ENCODE data around the gene ZNF319.
"Not testable (repeated sequence)": the region's sequence is repeated elsewhere in the genome, so short reads cannot be mapped to it uniquely, and the experiment has no call there.

Gene ZNF319

GRCh38 chr16:57996406-57997175 is 3.9 kb downstream of the ZNF319 start:
- DNase-seq = no peak

GRCh38 chr16:57995721-57996405 is 4.6 kb downstream of the ZNF319 start:
- DNase-seq = no peak

GRCh38 chr16:57994778-57995177 is 5.7 kb downstream of the ZNF319 start:
- DNase-seq = no peak

GRCh38 chr16:57994361-57994760 is 6.1 kb downstream of the ZNF319 start:
- no peak for DNase-seq

GRCh38 chr16:57993897-57994296 is 6.6 kb downstream of the ZNF319 start:
- no peak for DNase-seq

GRCh38 chr16:57993438-57993837 is 7.0 kb downstream of the ZNF319 start:
- DNase-seq = no peak

- no peak for DNase-seq
Observed at GRCh38 chr16:57992084-57992483, 8.4 kb downstream of the ZNF319 start.

- no peak for DNase-seq
Observed at GRCh38 chr16:57991551-57992059, 8.9 kb downstream of the ZNF319 start.

GRCh38 chr16:57988929-57989328 is 11.5 kb downstream of the ZNF319 start:
- DNase-seq = no peak

- DNase-seq = no peak
Observed at GRCh38 chr16:57987441-57988177, 12.9 kb downstream of the ZNF319 start.

- DNase-seq = no peak
Observed at GRCh38 chr16:57986196-57986595, 14.3 kb downstream of the ZNF319 start.

- DNase-seq = no peak
Observed at GRCh38 chr16:57985204-57986181, 15.0 kb downstream of the ZNF319 start.

GRCh38 chr16:57984443-57985203 is 15.8 kb downstream of the ZNF319 start:
- no peak for DNase-seq

GRCh38 chr16:57982385-57982784 is 18.1 kb downstream of the ZNF319 start:
- DNase-seq = no peak

GRCh38 chr16:57981636-57982035 is 18.8 kb downstream of the ZNF319 start:
- DNase-seq = no peak

GRCh38 chr16:57979006-57979585 is 21.4 kb downstream of the ZNF319 start:
- no peak for DNase-seq

- DNase-seq = not testable (repeated sequence)
Observed at GRCh38 chr16:57978070-57978465, 22.4 kb downstream of the ZNF319 start.

GRCh38 chr16:57977418-57978069 is 22.9 kb downstream of the ZNF319 start:
- DNase-seq = no peak

GRCh38 chr16:57976331-57976796 is 24.1 kb downstream of the ZNF319 start:
- DNase-seq = no peak

GRCh38 chr16:57972306-57972705 is 28.2 kb downstream of the ZNF319 start:
- DNase-seq = no peak

Data from NCI-H1417 treated with DMSO at 0.1 percent for 48 hours (cell line).